K562 (cell line): ENCODE results near the gene TMEM266. TPM values are rescaled to one million over a fixed set of nuclear protein-coding genes. Genes with fewer than 3 reads are reported as not detected.

Source experiments
- BMI1 ChIP-seq: fragments of 150-350 bp; IDR thresholded peaks from 2 replicates; pipeline ENCODE4 v1.6.1; 2014; ENCODE audit warnings: low read length
- C11orf30 ChIP-seq: fragments of 450-650 bp; IDR thresholded peaks from 2 replicates; pipeline ENCODE4 v1.6.1; 2016; ENCODE audit warnings: low read depth, mild to moderate bottlenecking
- CEBPB ChIP-seq: fragments of 450-650 bp; IDR thresholded peaks from 2 replicates; pipeline ENCODE4 v1.6.1; 2016; ENCODE audit warnings: missing genetic modification characterization, missing compliant biosample characterization
- CHD2 ChIP-seq: IDR thresholded peaks from 2 replicates; pipeline ENCODE4 v1.6.1; 2011; ENCODE audit warnings: low read depth, low read length
- ETV6 ChIP-seq, 3 experiments: fragments of 150-350 bp in 1 of 3; sonication (generic) in 1 of 3; formaldehyde crosslinking in 1 of 3; IDR thresholded peaks; 2 replicates each; pipeline versions ENCODE4 v1.6.1 to v1.8.0; 2014 to 2022; ENCODE audit warnings: borderline replicate concordance in 2 of 3, low read depth in 2 of 3, antibody characterized with exemption in 1 of 3, low read length in 1 of 3, mild to moderate bottlenecking in 1 of 3, missing genetic modification reagents in 1 of 3
- GTF2A2 ChIP-seq: IDR thresholded peaks from 2 replicates; pipeline ENCODE4 v1.6.1; 2016; ENCODE audit warnings: mild to moderate bottlenecking, missing genetic modification characterization, missing compliant biosample characterization
- GTF2E2 ChIP-seq: fragments of 200-800 bp; sonication (Bioruptor generic); IDR thresholded peaks from 2 replicates; pipeline ENCODE4 v1.6.1; 2016; ENCODE audit warnings: missing genetic modification characterization, missing compliant biosample characterization
- HEY1 ChIP-seq: fragments of 250-450 bp; sonication (Bioruptor Pico); IDR thresholded peaks from 2 replicates; pipeline ENCODE4 v1.5.0; 2020; ENCODE audit warnings: mild to moderate bottlenecking, moderate library complexity, borderline replicate concordance
- IRF2 ChIP-seq: sonication (generic); formaldehyde crosslinking; IDR thresholded peaks from 2 replicates; pipeline ENCODE4 v1.8.1; 2022; ENCODE audit warnings: mild to moderate bottlenecking, missing genetic modification reagents
- MTA3 ChIP-seq: fragments of 450-650 bp; formaldehyde crosslinking; IDR thresholded peaks from 2 replicates; pipeline ENCODE4 v1.6.1; 2017; ENCODE audit warnings: mild to moderate bottlenecking, borderline replicate concordance
- NCOA1 ChIP-seq: fragments of 450-650 bp; IDR thresholded peaks from 2 replicates; pipeline ENCODE4 v1.6.1; 2016; ENCODE audit warnings: low read depth
- PHF8 ChIP-seq: fragments of 200-600 bp; sonication (generic); IDR thresholded peaks from 2 replicates; pipeline ENCODE4 v1.6.1; 2012; ENCODE audit warnings: mixed run types, mild to moderate bottlenecking, inconsistent platforms, low read length, moderate library complexity, borderline replicate concordance
- POLR3A ChIP-seq: IDR thresholded peaks from 2 replicates; pipeline ENCODE4 v1.6.1; 2011; ENCODE audit warnings: borderline replicate concordance, mild to moderate bottlenecking, moderate library complexity; ENCODE audit not compliant: insufficient read length, insufficient read depth; ENCODE audit errors: extremely low read depth
- RAD21 ChIP-seq, 2 experiments: fragments of 250-450 bp in 1 of 2; fragments of 450-650 bp in 1 of 2; sonication (Bioruptor Pico) in 1 of 2; formaldehyde crosslinking in 1 of 2; IDR thresholded peaks in 1 of 2; conservative IDR thresholded peaks in 1 of 2; 2 replicates each; pipeline versions ENCODE4 v1.4.0 to v1.8.0; 2020 to 2022; ENCODE audit warnings: mild to moderate bottlenecking in 2 of 2, moderate library complexity in 1 of 2
- SRF ChIP-seq, 2 experiments: fragments of 250-450, 450-650 bp in 1 of 2; sonication (Bioruptor Pico) in 1 of 2; sonication (generic) in 1 of 2; formaldehyde crosslinking; IDR thresholded peaks; 2 replicates each; pipeline versions ENCODE4 v1.5.0 to v1.5.1; 2020 to 2022; ENCODE audit warnings: mild to moderate bottlenecking in 1 of 2, missing genetic modification reagents in 1 of 2
- SRSF1 ChIP-seq: fragments of 200-400 bp; formaldehyde crosslinking; IDR thresholded peaks from 2 replicates; pipeline ENCODE4 v1.6.1; 2017; ENCODE audit warnings: mild to moderate bottlenecking, low read depth, low read length, moderate library complexity
- SUPT5H ChIP-seq: fragments of 450-650 bp; IDR thresholded peaks from 2 replicates; pipeline ENCODE4 v1.6.1; 2016
- TAF7 ChIP-seq: fragments of 450-650 bp; IDR thresholded peaks from 2 replicates; pipeline ENCODE4 v1.6.1; 2016; ENCODE audit warnings: missing genetic modification characterization, missing compliant biosample characterization
- TCFL5 ChIP-seq: fragments of 250-450 bp; sonication (Bioruptor Pico); conservative IDR thresholded peaks from 2 replicates; pipeline ENCODE4 v1.6.1; 2021; ENCODE audit warnings: mild to moderate bottlenecking, moderate library complexity, matching md5 sums
- WHSC1 ChIP-seq: IDR thresholded peaks from one replicate; pipeline ENCODE4 v1.6.1; 2012; ENCODE audit warnings: low read length, control low read depth, inconsistent platforms
- ZNF134 ChIP-seq: fragments of 250-450 bp; sonication (Bioruptor Pico); conservative IDR thresholded peaks from 2 replicates; pipeline ENCODE4 v1.4.0; 2020
- ZNF274 ChIP-seq: IDR thresholded peaks from 2 replicates; pipeline ENCODE4 v1.6.1; 2011; ENCODE audit warnings: low read depth, mild to moderate bottlenecking, low read length, moderate library complexity, borderline replicate concordance
- ZNF583 ChIP-seq: fragments of 250-450 bp; sonication (Bioruptor Pico); IDR thresholded peaks from 2 replicates; pipeline ENCODE4 v1.4.0; 2020
- ZNF780A ChIP-seq: fragments of 250-450 bp; sonication (Bioruptor Pico); IDR thresholded peaks from 2 replicates; pipeline ENCODE4 v1.5.0; 2021; ENCODE audit warnings: mild to moderate bottlenecking
- polyA plus RNA-seq, 8 experiments: library from polyadenylated mRNA; depleted of rRNA in 4 of 8; stranded (reverse) in 5 of 8; unstranded in 3 of 8; fragments of >200 nt; fragmentation: Nextera tagmentation in 2 of 8; fragmentation: Illumina TruSeq in 1 of 8; extraction: Ambion mirVana in 2 of 8; extraction: Trizol in 1 of 8; gene quantifications; 2 replicates each; pipeline versions ENCODE4 v1.2.1 to v1.2.3, GENCODE V29; 2011 to 2014; ENCODE audit warnings: inconsistent platforms in 1 of 8, missing spikeins in 1 of 8
- total RNA-seq, 7 experiments: library from RNA; depleted of rRNA in 6 of 7; stranded (reverse); fragments of >200 nt in 6 of 7; fragmentation: Illumina TruSeq in 2 of 7; extraction: Trizol in 2 of 7; gene quantifications; 2 replicates each; pipeline versions ENCODE4 v1.2.1 to v1.2.3, GENCODE V29; 2011 to 2021; ENCODE audit warnings: low replicate concordance in 1 of 7
- TF ChIP-seq, protein P1 (sequence below): sonication (generic); formaldehyde crosslinking; IDR thresholded peaks from 2 replicates; pipeline ENCODE4 v1.8.1; 2023; ENCODE audit warnings: missing genetic modification reagents, mild to moderate bottlenecking, borderline replicate concordance

Gene TMEM266
- total and polyA plus RNA-seq, 9 of the 15 experiments (the other 6 are each of a cell fraction or from before 2014, with no cell fraction given): not detected

DNA sequence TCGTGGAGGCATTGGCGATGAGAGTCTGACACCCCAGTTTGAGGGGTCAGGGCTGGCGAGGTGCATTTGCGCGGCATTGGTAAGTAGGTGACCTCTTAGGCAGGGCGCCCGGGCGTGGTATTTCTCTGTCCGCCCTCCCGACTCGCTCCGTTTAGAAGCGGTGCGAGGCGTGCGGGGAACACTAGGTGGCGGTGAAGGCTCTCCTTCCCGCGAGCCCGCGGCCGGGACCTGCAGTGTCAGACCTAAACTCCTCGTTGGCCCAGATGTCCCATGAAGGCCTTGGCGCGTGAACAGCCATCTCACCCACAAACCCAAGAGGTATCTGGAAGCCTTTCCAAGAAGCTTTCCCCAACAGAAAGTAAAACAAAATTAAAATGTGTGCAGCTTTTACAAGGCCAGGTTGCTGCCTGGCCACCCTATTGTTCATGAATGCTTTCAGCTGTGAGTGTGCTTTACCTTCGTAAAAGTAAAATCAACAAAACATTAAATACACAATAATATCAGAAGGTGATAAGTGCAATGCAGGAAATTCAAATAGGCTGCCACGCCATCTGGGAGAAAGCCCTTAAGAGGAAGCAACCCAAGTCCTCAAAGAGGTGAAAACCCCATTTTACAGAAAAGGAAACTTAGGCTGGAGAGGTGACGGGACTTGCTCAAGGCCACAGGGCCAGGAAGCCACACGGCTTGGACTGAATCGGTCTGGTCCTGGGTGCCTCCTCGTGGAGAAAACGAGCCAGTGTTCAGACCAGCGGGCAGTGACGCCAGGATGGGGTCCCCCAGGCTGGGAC, 131.2 kb downstream of the TMEM266 start (continued):
- TF ChIP-seq CHD2 (no peak), SRF (CRISPR knock-in tag; IDR thresholded peaks at IDR 0.05) (no peak; a peak in 1 of 4 replicates), SRSF1 (no peak), TCFL5 (no peak), ZNF583 (CRISPR knock-in tag) (no peak), GTF2A2 (tag) (no peak), PHF8 (no peak), SUPT5H (no peak), ZNF780A (CRISPR knock-in tag) (no peak), ZNF134 (CRISPR knock-in tag) (no peak), WHSC1 (no peak), CEBPB (tag) (no peak), ETV6 (IDR thresholded peaks at IDR 0.05; ENCODE audit: borderline replicate concordance in 1 of 2, low read depth in 2 of 2, low read length in 1 of 2) (no peak), ETV6 (CRISPR knock-in tag; IDR thresholded peaks at IDR 0.05; ENCODE audit: borderline replicate concordance) (no peak), HEY1 (CRISPR knock-in tag) (no peak), ZNF274 (no peak), RAD21 (CRISPR knock-in tag; conservative IDR thresholded peaks at IDR 0.05 in 1 of 2, IDR thresholded peaks at IDR 0.05 in 1 of 2) (peak; percentile 84 to 95), NCOA1 (no peak), POLR3A (no peak), MTA3 (no peak), TAF7 (no peak), GTF2E2 (tag) (no peak), C11orf30 (no peak), BMI1 (no peak), IRF2 (CRISPR knock-in tag) (no peak)
- TF ChIP-seq, protein P1, sequence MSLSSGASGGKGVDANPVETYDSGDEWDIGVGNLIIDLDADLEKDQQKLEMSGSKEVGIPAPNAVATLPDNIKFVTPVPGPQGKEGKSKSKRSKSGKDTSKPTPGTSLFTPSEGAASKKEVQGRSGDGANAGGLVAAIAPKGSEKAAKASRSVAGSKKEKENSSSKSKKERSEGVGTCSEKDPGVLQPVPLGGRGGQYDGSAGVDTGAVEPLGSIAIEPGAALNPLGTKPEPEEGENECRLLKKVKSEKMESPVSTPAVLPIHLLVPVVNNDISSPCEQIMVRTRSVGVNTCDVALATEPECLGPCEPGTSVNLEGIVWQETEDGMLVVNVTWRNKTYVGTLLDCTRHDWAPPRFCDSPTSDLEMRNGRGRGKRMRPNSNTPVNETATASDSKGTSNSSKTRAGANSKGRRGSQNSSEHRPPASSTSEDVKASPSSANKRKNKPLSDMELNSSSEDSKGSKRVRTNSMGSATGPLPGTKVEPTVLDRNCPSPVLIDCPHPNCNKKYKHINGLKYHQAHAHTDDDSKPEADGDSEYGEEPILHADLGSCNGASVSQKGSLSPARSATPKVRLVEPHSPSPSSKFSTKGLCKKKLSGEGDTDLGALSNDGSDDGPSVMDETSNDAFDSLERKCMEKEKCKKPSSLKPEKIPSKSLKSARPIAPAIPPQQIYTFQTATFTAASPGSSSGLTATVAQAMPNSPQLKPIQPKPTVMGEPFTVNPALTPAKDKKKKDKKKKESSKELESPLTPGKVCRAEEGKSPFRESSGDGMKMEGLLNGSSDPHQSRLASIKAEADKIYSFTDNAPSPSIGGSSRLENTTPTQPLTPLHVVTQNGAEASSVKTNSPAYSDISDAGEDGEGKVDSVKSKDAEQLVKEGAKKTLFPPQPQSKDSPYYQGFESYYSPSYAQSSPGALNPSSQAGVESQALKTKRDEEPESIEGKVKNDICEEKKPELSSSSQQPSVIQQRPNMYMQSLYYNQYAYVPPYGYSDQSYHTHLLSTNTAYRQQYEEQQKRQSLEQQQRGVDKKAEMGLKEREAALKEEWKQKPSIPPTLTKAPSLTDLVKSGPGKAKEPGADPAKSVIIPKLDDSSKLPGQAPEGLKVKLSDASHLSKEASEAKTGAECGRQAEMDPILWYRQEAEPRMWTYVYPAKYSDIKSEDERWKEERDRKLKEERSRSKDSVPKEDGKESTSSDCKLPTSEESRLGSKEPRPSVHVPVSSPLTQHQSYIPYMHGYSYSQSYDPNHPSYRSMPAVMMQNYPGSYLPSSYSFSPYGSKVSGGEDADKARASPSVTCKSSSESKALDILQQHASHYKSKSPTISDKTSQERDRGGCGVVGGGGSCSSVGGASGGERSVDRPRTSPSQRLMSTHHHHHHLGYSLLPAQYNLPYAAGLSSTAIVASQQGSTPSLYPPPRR (CRISPR knock-in tag): no peak
